Endothelial cell of umbilical vein (primary cell): Measurements from ENCODE around the gene PDE7B. TPM values are rescaled to one million over a fixed set of nuclear protein-coding genes. Genes with fewer than 3 reads are reported as not detected.

ENCODE experiments used
- BruUV-seq: library from RNA; stranded (reverse); fragments of 400-500 nt; replicated peaks from 2 replicates; lab custom pipeline; 2021; lab: Mats Ljungman, UMichigan
- CTCF ChIA-PET: fragments of 300-600, 350-600 bp; sonication (Branson Sonifier 250); formaldehyde crosslinking; loops from one replicate; lab custom pipeline; 2021; ENCODE audit warnings: antibody characterized with exemption, inconsistent platforms; lab: Charles Lee
- POLR2A ChIA-PET: fragments of 300-600, 350-600 bp; sonication (Branson Sonifier 250); formaldehyde crosslinking; loops from one replicate; lab custom pipeline; 2021; ENCODE audit warnings: antibody characterized with exemption, inconsistent platforms; lab: Charles Lee
- DNase-seq: peaks from one replicate; pipeline ENCODE4 v3.0.0-alpha.2; 2011; ENCODE audit warnings: low read depth, low spot score
- FAIRE-seq: peaks from 2 replicates; lab custom pipeline; 2011; peaks lifted over from hg19 to GRCh38; lab: Jason Lieb, UNC
- H2AFZ ChIP-seq: 2 replicates; pipeline ENCODE4 v1.6.0; 2012; ENCODE audit warnings: low read depth, low read length, control low read depth, inconsistent platforms
- H3K27ac ChIP-seq: 2 replicates; pipeline ENCODE4 v1.5.1; 2011; ENCODE audit warnings: low read depth, mild to moderate bottlenecking, control low read depth, low read length, moderate library complexity; ENCODE audit not compliant: insufficient read depth
- H3K27me3 ChIP-seq, 2 experiments: 2 replicates each; pipeline versions ENCODE4 v1.6.0 to v1.6.1; 2011; ENCODE audit warnings: low read length in 2 of 2, mixed read lengths in 1 of 2; ENCODE audit not compliant: control insufficient read depth in 2 of 2, insufficient read depth in 2 of 2
- H3K36me3 ChIP-seq, 2 experiments: 2 replicates in 1 of 2; 3 replicates in 1 of 2; pipeline ENCODE4 v1.5.1; 2011; ENCODE audit warnings: low read length in 2 of 2, mild to moderate bottlenecking in 1 of 2, moderate library complexity in 1 of 2; ENCODE audit not compliant: control insufficient read depth in 2 of 2, insufficient read depth in 2 of 2; ENCODE audit errors: extremely low read depth in 1 of 2
- H3K4me1 ChIP-seq: 3 replicates; pipeline ENCODE4 v1.5.1; 2011; ENCODE audit warnings: mild to moderate bottlenecking, low read length; ENCODE audit not compliant: control insufficient read depth, insufficient read depth; ENCODE audit errors: extremely low read depth
- H3K4me2 ChIP-seq: 2 replicates; pipeline ENCODE4 v1.6.1; 2011; ENCODE audit warnings: low read length, control low read depth, mixed read lengths; ENCODE audit not compliant: insufficient read depth
- H3K4me3 ChIP-seq, 3 experiments: fragments of 200-600 bp in 1 of 3; sonication (generic), shearing (Covaris generic) in 1 of 3; replicated peaks in 1 of 3; 2 replicates each; pipeline ENCODE4 v1.5.1; 2011 to 2016; ENCODE audit warnings: control low read depth in 3 of 3, low read length in 3 of 3, mild to moderate bottlenecking in 2 of 3, inconsistent platforms in 1 of 3, low read depth in 1 of 3, moderate library complexity in 1 of 3; ENCODE audit not compliant: insufficient read depth in 1 of 3
- H3K79me2 ChIP-seq: 2 replicates; pipeline ENCODE4 v1.6.0; 2012; ENCODE audit warnings: low read length, inconsistent platforms; ENCODE audit not compliant: control insufficient read depth, insufficient read depth
- H3K9ac ChIP-seq: replicated peaks from 2 replicates; pipeline ENCODE3; 2011; ENCODE audit warnings: low read length, control low read depth; ENCODE audit not compliant: insufficient read depth; ENCODE audit errors: extremely low read depth
- H3K9me1 ChIP-seq: replicated peaks from 3 replicates; pipeline ENCODE4 v1.6.0; 2011; ENCODE audit warnings: mild to moderate bottlenecking, low read length; ENCODE audit not compliant: control insufficient read depth, insufficient read depth; ENCODE audit errors: extremely low read depth
- H3K9me3 ChIP-seq: replicated peaks from 2 replicates; pipeline ENCODE4 v1.5.1; 2012; ENCODE audit warnings: low read length, inconsistent platforms; ENCODE audit not compliant: control insufficient read depth, insufficient read depth
- H4K20me1 ChIP-seq: replicated peaks from 2 replicates; pipeline ENCODE3; 2011; ENCODE audit warnings: mild to moderate bottlenecking, low read length; ENCODE audit not compliant: control insufficient read depth, insufficient read depth; ENCODE audit errors: extremely low read depth
- EZH2 ChIP-seq: IDR thresholded peaks from 2 replicates; pipeline ENCODE4 v1.6.1; 2012; ENCODE audit warnings: borderline replicate concordance, low read depth, mild to moderate bottlenecking, moderate library complexity, low read length, inconsistent platforms; ENCODE audit not compliant: severe bottlenecking
- FOS ChIP-seq: IDR thresholded peaks from 2 replicates; pipeline ENCODE4 v1.6.1; 2011; ENCODE audit warnings: mild to moderate bottlenecking, low read length, moderate library complexity, borderline replicate concordance; ENCODE audit not compliant: insufficient read depth
- GATA2 ChIP-seq: IDR thresholded peaks from 2 replicates; pipeline ENCODE4 v1.7.0; 2011; ENCODE audit warnings: low read depth, mild to moderate bottlenecking, moderate library complexity, mixed read lengths, low read length; ENCODE audit not compliant: insufficient read length, insufficient read depth
- JUN ChIP-seq: IDR thresholded peaks from 2 replicates; pipeline ENCODE4 v1.6.1; 2011; ENCODE audit warnings: borderline replicate concordance, low read depth; ENCODE audit not compliant: insufficient read length, insufficient read depth
- MYC ChIP-seq: IDR thresholded peaks from one replicate; pipeline ENCODE4 v1.6.1; 2011; ENCODE audit warnings: mild to moderate bottlenecking, low read depth, low read length
- POLR2A ChIP-seq: IDR thresholded peaks from 2 replicates; pipeline ENCODE4 v1.6.1; 2012; ENCODE audit warnings: low read depth, mild to moderate bottlenecking, control low read depth, low read length
- POLR2AphosphoS5 ChIP-seq: IDR thresholded peaks from 2 replicates; pipeline ENCODE4 v1.6.1; 2012; ENCODE audit warnings: low read depth, mild to moderate bottlenecking, control low read depth, low read length, moderate library complexity; ENCODE audit not compliant: insufficient read depth
- dilution Hi-C: fragments of 300-500 bp; cut with MboI; formaldehyde crosslinking; loops from one replicate; pipeline ENCODE4 v1.15.0; 2019; ENCODE audit warnings: low sequenced_read_pairs; ENCODE audit not compliant: extremely low pct_ligation_motif_present
- intact Hi-C: fragments of 100-400 bp; cut with micrococcal nuclease; formaldehyde crosslinking; loops from one replicate; pipeline ENCODE4 v1.10.0; 2022
- polyA plus RNA-seq, 4 experiments: library from polyadenylated mRNA; depleted of rRNA in 3 of 4; stranded (reverse) in 3 of 4; unstranded in 1 of 4; fragments of >200 nt; gene quantifications; 2 replicates each; pipeline versions ENCODE4 v1.2.1 to v1.2.3, GENCODE V29; 2011 to 2012; ENCODE audit warnings: missing spikeins in 1 of 4
- total RNA-seq: library from RNA; stranded (reverse); gene quantifications from 2 replicates; pipeline ENCODE4 v1.2.3, GENCODE V29; 2021
- TF ChIP-seq, protein P1 (sequence below): IDR thresholded peaks from 2 replicates; pipeline ENCODE4 v1.6.1; 2011; ENCODE audit not compliant: insufficient read depth, insufficient read length
- TF ChIP-seq, protein P2 (sequence below), 2 donors: IDR thresholded peaks; 1 replicate in 1 of 2; 2 replicates in 1 of 2; pipeline ENCODE4 v1.5.1; 2011; ENCODE audit warnings: low read length in 2 of 2, mild to moderate bottlenecking in 2 of 2, moderate library complexity in 2 of 2, control low read depth in 1 of 2, inconsistent platforms in 1 of 2, low read depth in 1 of 2; ENCODE audit not compliant: insufficient read depth in 1 of 2; ENCODE audit errors: extremely low read depth in 1 of 2

PDE7B gene
- total and polyA plus RNA-seq, 2 donors (not counting 3 experiments of a cell fraction or from before 2014, with no cell fraction given) = 20.6 to 25.1 TPM

DNA sequence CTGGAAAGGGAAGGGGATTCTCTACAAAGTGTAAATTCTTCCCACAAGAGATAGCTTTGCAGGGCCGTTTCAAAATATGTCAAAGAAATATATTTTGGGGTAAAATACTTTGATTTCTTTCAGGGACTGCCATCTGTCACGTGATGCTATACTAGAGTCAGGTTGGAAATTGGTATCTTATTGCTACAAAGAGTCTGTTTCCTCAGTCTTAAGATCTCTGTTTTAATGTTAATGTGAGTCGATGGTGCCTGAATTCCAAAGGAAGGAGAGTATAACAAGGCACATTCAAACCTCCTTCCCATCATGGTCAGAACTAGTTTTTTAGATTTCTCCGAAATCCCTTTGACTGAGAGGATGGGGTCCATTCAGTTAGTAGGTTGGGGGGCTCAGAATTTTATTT lies 36.3 kb upstream of the PDE7B start:
- no TSS peak for BruUV-seq
- intact Hi-C loops = no loop called here
- no peak overlapping the region for H2AFZ ChIP-seq
- no peaks in the 10 kb centered on the region for H3K36me3 ChIP-seq
- no peaks in the 10 kb centered on the region for H4K20me1 ChIP-seq
- no peak for TF ChIP-seq EZH2
- TF ChIP-seq, protein P1, sequence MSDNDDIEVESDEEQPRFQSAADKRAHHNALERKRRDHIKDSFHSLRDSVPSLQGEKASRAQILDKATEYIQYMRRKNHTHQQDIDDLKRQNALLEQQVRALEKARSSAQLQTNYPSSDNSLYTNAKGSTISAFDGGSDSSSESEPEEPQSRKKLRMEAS = no peak
- no peak for TF ChIP-seq POLR2AphosphoS5
- TF ChIP-seq, protein P2, sequence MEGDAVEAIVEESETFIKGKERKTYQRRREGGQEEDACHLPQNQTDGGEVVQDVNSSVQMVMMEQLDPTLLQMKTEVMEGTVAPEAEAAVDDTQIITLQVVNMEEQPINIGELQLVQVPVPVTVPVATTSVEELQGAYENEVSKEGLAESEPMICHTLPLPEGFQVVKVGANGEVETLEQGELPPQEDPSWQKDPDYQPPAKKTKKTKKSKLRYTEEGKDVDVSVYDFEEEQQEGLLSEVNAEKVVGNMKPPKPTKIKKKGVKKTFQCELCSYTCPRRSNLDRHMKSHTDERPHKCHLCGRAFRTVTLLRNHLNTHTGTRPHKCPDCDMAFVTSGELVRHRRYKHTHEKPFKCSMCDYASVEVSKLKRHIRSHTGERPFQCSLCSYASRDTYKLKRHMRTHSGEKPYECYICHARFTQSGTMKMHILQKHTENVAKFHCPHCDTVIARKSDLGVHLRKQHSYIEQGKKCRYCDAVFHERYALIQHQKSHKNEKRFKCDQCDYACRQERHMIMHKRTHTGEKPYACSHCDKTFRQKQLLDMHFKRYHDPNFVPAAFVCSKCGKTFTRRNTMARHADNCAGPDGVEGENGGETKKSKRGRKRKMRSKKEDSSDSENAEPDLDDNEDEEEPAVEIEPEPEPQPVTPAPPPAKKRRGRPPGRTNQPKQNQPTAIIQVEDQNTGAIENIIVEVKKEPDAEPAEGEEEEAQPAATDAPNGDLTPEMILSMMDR (IDR thresholded peaks at IDR 0.05; ENCODE audit: extremely low read depth in 1 of 2, insufficient read depth in 1 of 2, low read depth in 1 of 2, low read length in 2 of 2) = no peak
- no peak for TF ChIP-seq POLR2A
- no peak for TF ChIP-seq GATA2
- no peak for TF ChIP-seq JUN
- TF ChIP-seq FOS = no peak
- no peak for TF ChIP-seq MYC
- no peaks in the 10 kb centered on the region for H3K9me1 ChIP-seq
- DNase-seq = no peak
- no peaks in the 10 kb centered on the region for H3K4me1 ChIP-seq
- no peak overlapping the region for H3K4me2 ChIP-seq
- no peak overlapping the region for H3K27ac ChIP-seq
- no peak overlapping the region for H3K9ac ChIP-seq
- CTCF ChIA-PET = interaction anchor here (0.6 kb wide), 1 partner anchor 10 kb away, joined by 3 read pairs; no protein-coding TSS in a partner anchor
- dilution Hi-C loops = no loop called here
- H3K4me3 ChIP-seq = no peak overlapping the region
- POLR2A ChIA-PET = no interaction called here
- no peak for FAIRE-seq
- no peaks in the 10 kb centered on the region for H3K9me3 ChIP-seq
- no peaks in the 10 kb centered on the region for H3K27me3 ChIP-seq
- no peaks in the 10 kb centered on the region for H3K79me2 ChIP-seq
